ENCODE results near the gene NEDD4L.

Gene NEDD4L

DNA sequence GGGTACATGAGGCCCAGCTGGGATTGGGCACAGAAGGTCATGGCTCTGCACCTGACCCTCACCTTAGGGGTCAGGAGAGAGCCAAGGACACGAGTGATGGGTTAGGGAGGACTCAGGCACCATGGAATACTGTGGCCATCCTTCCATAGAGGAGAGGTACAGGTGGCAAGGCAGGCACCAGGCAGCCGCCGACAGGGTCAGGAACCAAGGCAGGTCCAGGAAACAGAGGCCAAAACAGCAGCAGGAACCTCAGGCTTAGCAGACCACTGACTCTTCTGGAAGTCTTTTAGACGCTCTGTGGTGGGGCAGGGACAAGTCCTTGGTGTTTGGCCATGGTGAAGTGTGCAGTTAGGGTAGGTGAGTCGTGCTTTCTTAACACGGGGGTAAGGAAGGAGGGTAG is 128.0 kb downstream of the NEDD4L start:
- in situ Hi-C loops (cut with HindIII; ENCODE audit: low pct_ligation_motif_present, low sequenced_read_pairs), result no loop called here
- DNase-seq, result no peak
- Histone ChIP-seq H3K27ac (no peak overlapping the region), H3K4me3 (ENCODE audit: low read depth, low read length) (no peak overlapping the region), H3K27me3 (replicated peaks) (no peaks in the 10 kb centered on the region), H3K36me3 (replicated peaks) (no peaks in the 10 kb centered on the region)
- TF ChIP-seq, protein P1, sequence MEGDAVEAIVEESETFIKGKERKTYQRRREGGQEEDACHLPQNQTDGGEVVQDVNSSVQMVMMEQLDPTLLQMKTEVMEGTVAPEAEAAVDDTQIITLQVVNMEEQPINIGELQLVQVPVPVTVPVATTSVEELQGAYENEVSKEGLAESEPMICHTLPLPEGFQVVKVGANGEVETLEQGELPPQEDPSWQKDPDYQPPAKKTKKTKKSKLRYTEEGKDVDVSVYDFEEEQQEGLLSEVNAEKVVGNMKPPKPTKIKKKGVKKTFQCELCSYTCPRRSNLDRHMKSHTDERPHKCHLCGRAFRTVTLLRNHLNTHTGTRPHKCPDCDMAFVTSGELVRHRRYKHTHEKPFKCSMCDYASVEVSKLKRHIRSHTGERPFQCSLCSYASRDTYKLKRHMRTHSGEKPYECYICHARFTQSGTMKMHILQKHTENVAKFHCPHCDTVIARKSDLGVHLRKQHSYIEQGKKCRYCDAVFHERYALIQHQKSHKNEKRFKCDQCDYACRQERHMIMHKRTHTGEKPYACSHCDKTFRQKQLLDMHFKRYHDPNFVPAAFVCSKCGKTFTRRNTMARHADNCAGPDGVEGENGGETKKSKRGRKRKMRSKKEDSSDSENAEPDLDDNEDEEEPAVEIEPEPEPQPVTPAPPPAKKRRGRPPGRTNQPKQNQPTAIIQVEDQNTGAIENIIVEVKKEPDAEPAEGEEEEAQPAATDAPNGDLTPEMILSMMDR (IDR thresholded peaks at IDR 0.05; ENCODE audit: low read depth, low read length, missing control alignments), result no peak

DNA sequence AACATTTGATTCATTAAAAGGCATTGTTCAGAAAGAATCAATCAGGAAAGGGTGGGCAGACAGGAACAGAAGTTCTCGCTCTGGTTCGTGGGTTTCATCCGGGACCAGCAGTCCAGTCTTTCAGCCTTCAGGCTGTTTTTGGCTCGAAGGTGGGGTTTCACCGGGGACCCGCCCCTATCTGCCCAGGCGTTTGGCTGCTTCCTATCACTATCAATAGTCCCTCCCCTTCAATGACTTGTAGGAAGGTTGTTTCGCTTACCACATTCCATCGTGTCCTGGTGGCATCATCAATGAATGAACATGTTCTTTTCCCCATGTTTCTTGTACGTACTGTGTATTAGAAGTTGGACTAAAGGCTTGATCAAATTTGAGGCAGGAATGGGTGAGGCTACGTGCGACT is 130.3 kb downstream of the NEDD4L start:
- in situ Hi-C loops (cut with HindIII; ENCODE audit: low pct_ligation_motif_present, low sequenced_read_pairs), result no loop called here

DNA sequence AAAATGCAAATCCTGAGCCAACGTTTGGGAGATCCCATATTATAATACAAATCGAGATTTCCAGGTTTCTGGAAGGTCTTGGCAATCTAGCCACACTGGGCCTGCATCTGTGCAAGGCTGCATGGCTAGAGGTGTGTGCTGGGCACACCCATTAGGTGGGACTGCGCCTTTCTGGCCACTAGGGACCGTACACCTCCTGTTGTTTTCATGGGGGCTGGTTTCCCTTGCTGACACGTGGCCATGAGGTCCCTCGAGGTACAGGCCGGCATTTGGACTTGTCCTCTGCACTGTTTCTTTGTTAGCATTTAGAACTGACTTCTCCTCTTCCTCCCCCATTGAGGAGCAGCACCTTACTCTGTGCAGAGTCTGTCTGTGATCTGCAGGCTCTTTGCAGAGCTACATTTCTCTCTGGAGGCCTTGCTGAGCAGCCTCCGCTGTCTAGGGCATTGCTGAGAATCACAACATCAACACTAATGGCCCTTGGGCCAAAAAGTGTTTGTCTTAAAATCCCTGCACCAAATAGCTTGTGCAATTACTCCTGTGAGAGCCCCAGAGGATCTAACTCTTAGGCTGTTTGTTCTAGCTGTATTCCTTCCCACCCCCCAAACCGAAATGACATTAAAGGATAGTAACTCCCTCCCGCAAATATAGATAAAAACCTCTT is 131.2 kb downstream of the NEDD4L start:
- TF ChIP-seq, protein P1 (IDR thresholded peaks at IDR 0.05; ENCODE audit: low read depth, low read length, missing control alignments), result no peak
- no peaks in the 10 kb centered on the region for H3K36me3 ChIP-seq (replicated peaks)
- no peak overlapping the region for H3K27ac ChIP-seq
- in situ Hi-C loops (cut with HindIII; ENCODE audit: low pct_ligation_motif_present, low sequenced_read_pairs), result no loop called here
- H3K4me3 ChIP-seq (ENCODE audit: low read depth, low read length), result no peak overlapping the region
- no peak for DNase-seq
- no peaks in the 10 kb centered on the region for H3K27me3 ChIP-seq (replicated peaks)

More for the DNA sequence above, 130.3 kb downstream of the NEDD4L start:
- Histone ChIP-seq H3K4me3 (ENCODE audit: low read depth, low read length) (no peak overlapping the region), H3K27ac (no peak overlapping the region), H3K36me3 (replicated peaks) (no peaks in the 10 kb centered on the region), H3K27me3 (replicated peaks) (no peaks in the 10 kb centered on the region)
- TF ChIP-seq, protein P1 (IDR thresholded peaks at IDR 0.05; ENCODE audit: low read depth, low read length, missing control alignments), result no peak
- no peak for DNase-seq

DNA sequence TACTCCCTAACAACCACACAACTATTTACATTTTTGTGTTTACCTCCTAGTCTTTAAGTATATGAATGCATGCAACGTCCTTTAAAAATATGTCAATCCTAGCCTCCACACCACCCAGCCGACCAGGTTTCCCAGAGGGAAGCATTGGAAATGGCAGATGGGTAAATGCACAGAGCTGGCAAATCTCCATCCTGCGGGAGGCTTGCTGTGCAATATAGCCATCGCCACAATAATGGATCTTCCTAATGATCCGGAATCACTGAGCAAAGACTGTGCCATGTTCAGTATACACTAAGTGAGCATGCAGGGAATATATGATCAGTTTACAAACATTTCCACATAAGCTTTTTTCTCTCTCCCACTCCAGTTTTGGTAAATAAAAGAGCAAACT is 131.8 kb downstream of the NEDD4L start:
- in situ Hi-C loops (cut with HindIII; ENCODE audit: low pct_ligation_motif_present, low sequenced_read_pairs), result no loop called here
- no peak for DNase-seq
- no peak overlapping the region for H3K27ac ChIP-seq
- TF ChIP-seq, protein P1 (IDR thresholded peaks at IDR 0.05; ENCODE audit: low read depth, low read length, missing control alignments), result no peak
- no peaks in the 10 kb centered on the region for H3K36me3 ChIP-seq (replicated peaks)
- no peaks in the 10 kb centered on the region for H3K27me3 ChIP-seq (replicated peaks)
- H3K4me3 ChIP-seq (ENCODE audit: low read depth, low read length), result no peak overlapping the region

DNA sequence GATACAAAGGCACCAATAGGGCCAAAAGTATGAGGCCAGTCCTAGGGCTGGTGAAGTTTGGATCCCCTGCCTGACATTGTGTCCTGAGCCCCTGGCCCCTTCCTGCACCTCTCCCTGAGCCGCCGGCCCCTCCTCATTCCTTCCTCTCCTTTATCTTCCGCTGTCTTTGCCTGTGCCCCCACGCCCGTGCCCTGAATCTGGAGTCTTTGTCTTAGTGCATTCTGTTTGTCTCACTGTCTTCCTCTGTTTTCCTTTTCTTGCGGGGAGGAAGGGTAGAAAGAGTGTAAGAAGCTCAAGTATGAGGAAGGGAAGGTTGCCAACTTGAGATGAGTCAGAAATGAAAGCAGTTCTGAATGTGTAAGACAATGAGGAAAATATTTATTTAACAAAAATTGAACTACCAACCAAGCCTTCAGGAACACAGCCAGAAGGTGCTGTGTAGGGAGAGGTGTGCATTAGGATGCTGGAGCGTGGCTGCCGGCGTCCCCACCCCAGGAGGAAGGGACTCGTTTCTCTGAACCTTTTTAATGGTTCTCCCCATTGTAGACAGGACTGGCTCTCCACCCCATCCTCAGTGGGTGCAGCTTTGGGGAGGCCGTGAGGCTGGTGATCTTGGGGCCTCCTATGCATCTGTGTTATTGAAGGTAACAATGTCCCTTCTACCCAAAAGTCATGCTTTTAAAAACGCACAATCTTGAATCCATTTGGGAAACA is 133.1 kb downstream of the NEDD4L start:
- peak; percentile 91 for DNase-seq
- Histone ChIP-seq H3K4me3 (ENCODE audit: low read depth, low read length) (no peak overlapping the region), H3K27ac (peak overlapping the region; percentile 46), H3K27me3 (replicated peaks) (no peaks in the 10 kb centered on the region), H3K36me3 (replicated peaks) (no peaks in the 10 kb centered on the region)
- TF ChIP-seq, protein P1 (IDR thresholded peaks at IDR 0.05; ENCODE audit: low read depth, low read length, missing control alignments), result no peak
- in situ Hi-C loops (cut with HindIII; ENCODE audit: low pct_ligation_motif_present, low sequenced_read_pairs), result no loop called here

All from brain microvascular endothelial cell (primary cell).